ENCODE results near the gene AMY2B.
"Not testable (repeated sequence)": the region's sequence is repeated elsewhere in the genome, so short reads cannot be mapped to it uniquely, and the experiment has no call there.

The AMY2B gene

DNA sequence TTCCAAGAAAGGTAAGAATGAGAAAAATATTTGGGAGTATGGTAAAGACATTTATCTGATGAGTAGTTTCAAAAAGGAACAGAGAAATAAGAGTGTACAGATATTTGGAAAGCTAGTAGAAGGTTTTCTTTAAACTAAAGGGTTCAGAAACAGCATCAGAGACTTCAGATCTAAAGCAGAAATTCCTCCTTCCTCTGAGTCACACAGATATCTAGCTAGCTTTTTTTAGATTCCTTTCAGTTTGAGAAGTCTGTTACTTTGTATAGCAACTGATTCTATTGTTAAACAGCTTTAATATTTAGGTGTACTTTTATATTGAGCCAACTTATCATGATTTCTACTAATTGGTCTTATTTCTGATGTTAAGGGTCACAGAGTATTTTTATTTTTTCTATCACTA, 4.7 kb downstream of the AMY2B start:
- no peak for TF ChIP-seq CTCF (IDR thresholded peaks at IDR 0.05; ENCODE audit: low read depth, low read length)
- H3K4me3 ChIP-seq (ENCODE audit: low read depth, low read length) = no peak overlapping the region

GRCh38 chr1:103576784-103577183, 5.4 kb downstream of the AMY2B start:
- H3K4me3 ChIP-seq (ENCODE audit: low read depth, low read length) = not testable (repeated sequence)

DNA sequence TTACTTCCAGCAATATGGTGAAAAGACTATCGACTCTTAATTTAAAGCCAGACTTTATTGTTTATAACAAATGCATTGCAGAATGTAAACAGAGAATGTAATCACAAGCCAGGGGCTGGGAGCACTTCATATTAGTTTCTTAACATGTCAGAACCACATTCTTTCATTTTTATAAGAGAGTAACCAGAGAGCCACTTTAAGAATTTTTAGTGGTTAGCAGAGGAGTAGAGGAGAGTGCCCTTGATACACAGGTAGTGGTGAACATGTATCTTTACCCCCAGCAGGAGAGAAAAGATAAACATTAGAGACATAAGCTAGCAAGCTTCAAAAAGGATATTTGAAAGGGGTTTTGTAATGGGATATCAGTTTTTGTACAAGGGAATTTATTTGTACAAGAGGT, 11.1 kb downstream of the AMY2B start:
- TF ChIP-seq CTCF (IDR thresholded peaks at IDR 0.05; ENCODE audit: low read depth, low read length) = no peak
- no peak overlapping the region for H3K4me3 ChIP-seq (ENCODE audit: low read depth, low read length)

DNA sequence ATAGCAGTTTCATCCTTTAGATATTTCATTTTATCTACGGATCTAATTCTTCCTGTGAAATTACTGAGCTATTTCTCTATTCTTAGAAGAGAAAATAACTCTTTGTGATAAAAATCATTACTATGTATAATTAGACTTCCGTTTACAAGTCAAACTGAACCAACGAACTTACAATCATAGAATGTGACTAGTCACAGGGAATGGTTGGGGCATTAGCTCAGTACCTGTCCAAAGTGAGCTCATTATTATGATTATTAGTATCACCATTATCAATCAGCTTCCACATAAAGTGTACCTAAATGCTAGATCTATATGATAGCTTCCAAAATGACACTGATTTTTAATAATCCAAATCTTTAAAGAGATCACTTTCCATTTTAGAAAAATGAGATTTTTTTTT, 12.5 kb downstream of the AMY2B start:
- no peak for TF ChIP-seq CTCF (IDR thresholded peaks at IDR 0.05; ENCODE audit: low read depth, low read length)
- H3K4me3 ChIP-seq (ENCODE audit: low read depth, low read length) = no peak overlapping the region

GRCh38 chr1:103584537-103584936, 13.1 kb downstream of the AMY2B start:
- no peak overlapping the region for H3K4me3 ChIP-seq (ENCODE audit: low read depth, low read length)
- TF ChIP-seq CTCF (IDR thresholded peaks at IDR 0.05; ENCODE audit: low read depth, low read length) = no peak

GRCh38 chr1:103602740-103603139, 31.4 kb downstream of the AMY2B start:
- H3K4me3 ChIP-seq (ENCODE audit: low read depth, low read length) = not testable (repeated sequence)

GRCh38 chr1:103616362-103616761, 45.0 kb downstream of the AMY2B start:
- TF ChIP-seq CTCF (IDR thresholded peaks at IDR 0.05; ENCODE audit: low read depth, low read length) = no peak
- no peak overlapping the region for H3K4me3 ChIP-seq (ENCODE audit: low read depth, low read length)

GRCh38 chr1:103616994-103617477, 45.6 kb downstream of the AMY2B start, which contains the start of gene AMY2A:
TSS of gene AMY2A (plus strand) at chr1:103617427. CDS start at chr1:103617441, 14 bp downstream.
- H3K4me3 ChIP-seq (ENCODE audit: low read depth, low read length) = not testable (repeated sequence)

DNA sequence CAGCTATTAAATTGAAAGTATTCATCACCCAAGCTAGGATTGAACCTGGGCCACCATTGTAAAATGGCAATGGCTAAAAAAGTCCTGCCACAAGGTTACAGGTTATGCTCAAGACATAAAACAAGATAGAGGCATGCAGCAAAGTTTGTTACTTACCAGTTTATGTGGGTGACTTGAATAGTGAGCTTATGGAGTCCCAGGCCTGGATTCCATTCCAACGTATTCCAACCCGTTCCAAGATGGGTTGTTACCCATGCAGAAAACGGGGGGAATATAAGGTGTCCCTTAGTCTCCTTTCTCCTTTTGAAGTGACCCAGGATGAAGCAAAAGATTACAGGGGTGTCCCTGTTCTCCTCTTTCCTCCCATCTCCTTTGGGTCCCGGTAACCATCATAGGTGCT, 56.0 kb downstream of the AMY2B start:
- not testable (repeated sequence) for H3K4me3 ChIP-seq (ENCODE audit: low read depth, low read length)

Measured in WI38 (cell line).